OCI-LY7 (cell line): ENCODE results near the gene FRAS1. TPM values are rescaled to one million over a fixed set of nuclear protein-coding genes. Genes with fewer than 3 reads are reported as not detected.
"Not testable (repeated sequence)": the region's sequence is repeated elsewhere in the genome, so short reads cannot be mapped to it uniquely, and the experiment has no call there.

ENCODE experiments used
- BruUV-seq: library from RNA; stranded (reverse); fragments of 400-500 nt; replicated peaks from 2 replicates; lab custom pipeline; 2021; lab: Mats Ljungman, UMichigan
- CTCF ChIA-PET: fragments of 300-600 bp; sonication (Branson Sonifier 250); formaldehyde crosslinking; loops from one replicate; lab custom pipeline; 2022; ENCODE audit warnings: antibody characterized with exemption; ENCODE audit not compliant: unreplicated experiment; lab: Charles Lee
- POLR2A ChIA-PET: fragments of 300-600 bp; sonication (Branson Sonifier 250); formaldehyde crosslinking; loops from one replicate; lab custom pipeline; 2022; ENCODE audit warnings: antibody characterized with exemption; lab: Charles Lee
- DNase-seq: peaks from one replicate; pipeline ENCODE4 v3.0.0-alpha.2; 2015; ENCODE audit warnings: low spot score
- H2AFZ ChIP-seq: fragments of 200-600 bp; sonication (generic), shearing (Covaris generic); 2 replicates; pipeline ENCODE4 v1.6.1; 2014; ENCODE audit warnings: mild to moderate bottlenecking, antibody characterized with exemption, low read length, moderate library complexity
- H3K27ac ChIP-seq: fragments of 200-600 bp; sonication (generic); 2 replicates; pipeline ENCODE4 v1.5.1; 2014; ENCODE audit warnings: mixed run types, low read depth, mild to moderate bottlenecking, moderate library complexity, low read length, inconsistent platforms; ENCODE audit not compliant: poor library complexity, severe bottlenecking
- H3K36me3 ChIP-seq: fragments of 200-600 bp; sonication (generic); 2 replicates; pipeline ENCODE4 v1.6.1; 2014; ENCODE audit warnings: mild to moderate bottlenecking, antibody characterized with exemption, low read length, moderate library complexity, mixed read lengths; ENCODE audit not compliant: insufficient read depth
- H3K4me1 ChIP-seq: fragments of 200-600 bp; sonication (generic); 2 replicates; pipeline ENCODE4 v1.5.1; 2014; ENCODE audit warnings: mild to moderate bottlenecking, low read length; ENCODE audit not compliant: insufficient read depth, poor library complexity, severe bottlenecking
- H3K4me2 ChIP-seq: fragments of 200-600 bp; sonication (generic); 2 replicates; pipeline ENCODE4 v1.6.1; 2014; ENCODE audit warnings: mild to moderate bottlenecking, low read length
- H3K4me3 ChIP-seq: fragments of 200-600 bp; sonication (generic); 2 replicates; pipeline ENCODE4 v1.5.1; 2014; ENCODE audit warnings: mild to moderate bottlenecking, low read depth, low read length; ENCODE audit not compliant: poor library complexity, severe bottlenecking
- H3K79me2 ChIP-seq: fragments of 200-600 bp; sonication (generic); 2 replicates; pipeline ENCODE4 v1.6.1; 2016; ENCODE audit warnings: low read depth, mild to moderate bottlenecking, low read length, moderate library complexity, mixed read lengths; ENCODE audit not compliant: insufficient read depth
- H3K9me2 ChIP-seq: fragments of 200-600 bp; sonication (generic); 2 replicates; pipeline ENCODE4 v1.6.1; 2016; ENCODE audit warnings: mild to moderate bottlenecking, low read length, mixed read lengths; ENCODE audit not compliant: insufficient read depth
- H3K9me3 ChIP-seq: fragments of 200-600 bp; sonication (generic); 2 replicates; pipeline ENCODE4 v1.6.1; 2014; ENCODE audit warnings: mild to moderate bottlenecking, mixed run types, low read length, mixed read lengths
- H4K20me1 ChIP-seq: fragments of 200-600 bp; sonication (generic); 2 replicates; pipeline ENCODE4 v1.6.1; 2014; ENCODE audit warnings: mild to moderate bottlenecking, antibody characterized with exemption, low read length, moderate library complexity, mixed read lengths; ENCODE audit not compliant: insufficient read depth
- EZH2phosphoT487 ChIP-seq: fragments of 200-600 bp; sonication (generic); IDR thresholded peaks from 2 replicates; pipeline ENCODE4 v1.6.1; 2018; ENCODE audit warnings: low read depth, borderline replicate concordance, mild to moderate bottlenecking, mixed run types, antibody characterized with exemption, low read length, moderate library complexity, mixed read lengths
- intact Hi-C: fragments of 100-400 bp; cut with micrococcal nuclease; formaldehyde crosslinking; loops from one replicate; pipeline ENCODE4 v1.10.0; 2022; ENCODE audit not compliant: unreplicated experiment
- total RNA-seq, 2 experiments: library from RNA; depleted of rRNA in 1 of 2; stranded (reverse); fragments of >200 nt in 1 of 2; shearing (Covaris generic) in 1 of 2; gene quantifications; 2 replicates each; pipeline ENCODE4 v1.2.3, GENCODE V29; 2014 to 2022
- TF ChIP-seq, protein P1 (sequence below): fragments of 200-600 bp; sonication (generic); conservative IDR thresholded peaks from 2 replicates; pipeline ENCODE4 v1.5.1; 2014; ENCODE audit warnings: mild to moderate bottlenecking, antibody characterized with exemption, low read length, moderate library complexity, mixed read lengths

The FRAS1 gene
- total RNA-seq, 2 experiments from 2014 or later, result 0.19 to 0.30 TPM

DNA sequence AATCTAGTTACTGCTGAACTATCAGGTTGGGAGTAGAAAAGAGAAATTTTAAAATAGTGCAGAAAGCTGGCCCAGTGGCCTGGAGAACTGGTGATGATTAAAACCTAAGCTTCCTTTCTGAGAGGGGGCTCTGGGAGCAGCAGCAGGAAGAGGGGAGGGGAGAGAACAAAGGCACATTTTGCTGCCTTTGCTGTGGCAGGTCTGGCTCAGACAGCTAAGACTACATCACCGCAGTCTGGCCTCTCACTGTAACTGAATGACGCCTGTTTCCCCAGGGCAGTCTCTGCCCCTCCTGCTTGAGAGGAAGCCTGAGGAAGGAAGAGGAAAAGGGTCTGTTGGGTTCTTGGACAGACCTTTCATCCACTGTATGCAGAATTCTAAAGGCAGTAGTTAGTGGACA is 148.5 kb downstream of the FRAS1 start:
- no peaks in the 10 kb centered on the region for H3K9me2 ChIP-seq
- no TSS peak for BruUV-seq
- no peak overlapping the region for H3K27ac ChIP-seq
- TF ChIP-seq, protein P1, sequence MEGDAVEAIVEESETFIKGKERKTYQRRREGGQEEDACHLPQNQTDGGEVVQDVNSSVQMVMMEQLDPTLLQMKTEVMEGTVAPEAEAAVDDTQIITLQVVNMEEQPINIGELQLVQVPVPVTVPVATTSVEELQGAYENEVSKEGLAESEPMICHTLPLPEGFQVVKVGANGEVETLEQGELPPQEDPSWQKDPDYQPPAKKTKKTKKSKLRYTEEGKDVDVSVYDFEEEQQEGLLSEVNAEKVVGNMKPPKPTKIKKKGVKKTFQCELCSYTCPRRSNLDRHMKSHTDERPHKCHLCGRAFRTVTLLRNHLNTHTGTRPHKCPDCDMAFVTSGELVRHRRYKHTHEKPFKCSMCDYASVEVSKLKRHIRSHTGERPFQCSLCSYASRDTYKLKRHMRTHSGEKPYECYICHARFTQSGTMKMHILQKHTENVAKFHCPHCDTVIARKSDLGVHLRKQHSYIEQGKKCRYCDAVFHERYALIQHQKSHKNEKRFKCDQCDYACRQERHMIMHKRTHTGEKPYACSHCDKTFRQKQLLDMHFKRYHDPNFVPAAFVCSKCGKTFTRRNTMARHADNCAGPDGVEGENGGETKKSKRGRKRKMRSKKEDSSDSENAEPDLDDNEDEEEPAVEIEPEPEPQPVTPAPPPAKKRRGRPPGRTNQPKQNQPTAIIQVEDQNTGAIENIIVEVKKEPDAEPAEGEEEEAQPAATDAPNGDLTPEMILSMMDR, result no peak
- no peak for TF ChIP-seq EZH2phosphoT487
- ChIA-PET POLR2A (no interaction called here), CTCF (no interaction called here)
- H3K9me3 ChIP-seq, result no peaks in the 10 kb centered on the region
- H2AFZ ChIP-seq, result no peak overlapping the region
- no peaks in the 10 kb centered on the region for H4K20me1 ChIP-seq
- no peaks in the 10 kb centered on the region for H3K79me2 ChIP-seq
- H3K4me2 ChIP-seq, result no peak overlapping the region
- H3K4me1 ChIP-seq, result no peaks in the 10 kb centered on the region
- intact Hi-C loops, result no loop called here
- no peak overlapping the region for H3K4me3 ChIP-seq
- H3K36me3 ChIP-seq, result no peaks in the 10 kb centered on the region
- DNase-seq, result no peak

DNA sequence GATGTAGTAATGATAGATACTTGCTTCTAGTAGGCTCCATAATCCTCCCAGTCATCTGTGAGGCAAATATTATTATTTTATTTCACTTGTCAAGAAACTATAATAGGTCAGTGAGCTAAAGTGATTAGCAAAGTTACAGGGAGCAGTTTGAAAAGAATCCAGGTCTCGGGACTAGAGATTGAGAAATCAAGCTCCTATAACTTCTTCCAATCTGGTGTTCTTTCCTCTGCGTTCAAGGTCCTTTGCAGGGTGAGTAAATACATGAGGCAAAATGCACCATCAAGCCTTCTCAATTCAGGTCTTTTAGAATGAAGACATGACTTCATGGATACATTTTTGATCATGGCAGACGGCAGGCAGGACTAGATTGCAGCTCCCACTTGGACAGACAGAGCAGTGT is 150.4 kb downstream of the FRAS1 start:
- Histone ChIP-seq H3K9me3 (no peaks in the 10 kb centered on the region), H3K79me2 (no peaks in the 10 kb centered on the region), H4K20me1 (no peaks in the 10 kb centered on the region), H3K4me2 (no peak overlapping the region), H3K4me3 (no peak overlapping the region), H2AFZ (no peak overlapping the region), H3K27ac (no peak overlapping the region), H3K9me2 (no peaks in the 10 kb centered on the region), H3K36me3 (no peaks in the 10 kb centered on the region), H3K4me1 (no peaks in the 10 kb centered on the region)
- no peak for TF ChIP-seq EZH2phosphoT487
- TF ChIP-seq, protein P1, result no peak
- BruUV-seq, result no TSS peak
- ChIA-PET POLR2A (interaction anchor here (0.6 kb wide), 1 partner anchor 1531 kb away, joined by 4 read pairs; no protein-coding TSS in a partner anchor), CTCF (no interaction called here)
- DNase-seq, result no peak
- intact Hi-C loops, result no loop called here

DNA sequence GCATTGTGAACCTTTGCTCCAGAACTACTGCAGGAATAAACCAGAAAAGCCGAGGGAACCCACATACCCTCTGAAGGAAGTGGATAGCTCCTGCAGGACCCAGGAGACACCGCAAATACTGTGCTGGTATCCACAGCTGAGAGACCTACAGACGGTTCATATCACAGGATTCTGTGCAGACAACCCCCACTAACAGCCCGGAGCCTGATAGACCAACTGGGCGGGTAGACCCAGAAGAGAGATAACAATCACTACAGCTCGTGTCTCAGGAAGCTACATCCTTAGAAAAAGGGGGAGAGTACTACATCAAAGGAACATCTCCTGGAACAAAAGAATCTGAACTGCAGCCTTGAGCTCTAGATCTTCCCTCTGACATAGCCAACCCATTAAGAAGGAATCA is 150.8 kb downstream of the FRAS1 start:
- no peak overlapping the region for H2AFZ ChIP-seq
- CTCF ChIA-PET, result no interaction called here
- no peaks in the 10 kb centered on the region for H3K79me2 ChIP-seq
- H3K9me3 ChIP-seq, result no peaks in the 10 kb centered on the region
- no peaks in the 10 kb centered on the region for H3K9me2 ChIP-seq
- no peak overlapping the region for H3K4me2 ChIP-seq
- no peaks in the 10 kb centered on the region for H3K36me3 ChIP-seq
- POLR2A ChIA-PET, result interaction anchor here (0.6 kb wide), 1 partner anchor 1531 kb away, joined by 4 read pairs; no protein-coding TSS in a partner anchor
- TF ChIP-seq, protein P1, result no peak
- no peak for TF ChIP-seq EZH2phosphoT487
- intact Hi-C loops, result no loop called here
- DNase-seq, result no peak
- H3K4me3 ChIP-seq, result no peak overlapping the region
- H3K4me1 ChIP-seq, result no peaks in the 10 kb centered on the region
- no TSS peak for BruUV-seq
- H4K20me1 ChIP-seq, result no peaks in the 10 kb centered on the region
- H3K27ac ChIP-seq, result no peak overlapping the region

DNA sequence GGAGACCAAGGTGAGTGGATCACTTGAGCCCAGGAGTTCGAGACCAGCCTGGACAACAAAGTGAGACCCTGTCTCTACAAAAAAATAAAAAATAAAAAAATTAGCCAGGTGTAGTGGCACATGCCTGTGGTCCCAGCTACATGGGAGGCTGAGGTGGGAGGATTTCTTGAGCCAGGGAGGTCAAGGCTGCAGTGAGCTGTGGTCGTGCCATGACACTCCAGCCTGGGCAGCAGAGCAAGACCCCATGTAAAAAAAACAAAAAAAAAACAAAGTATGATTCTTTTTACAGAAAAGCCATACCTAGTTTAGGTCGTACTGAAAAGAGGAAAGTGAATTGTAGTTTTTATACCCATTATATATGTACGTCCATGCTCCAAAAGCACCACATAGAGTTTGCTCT is 151.8 kb downstream of the FRAS1 start:
- H3K36me3 ChIP-seq, CTCF ChIA-PET: not testable (repeated sequence)
- POLR2A ChIA-PET, result interaction anchor here (0.5 kb wide), 1 partner anchor 994 kb away, joined by 3 read pairs; no protein-coding TSS in a partner anchor

More for the DNA sequence above, 151.8 kb downstream of the FRAS1 start:
- H3K79me2 ChIP-seq, DNase-seq, H3K27ac ChIP-seq, H3K9me2 ChIP-seq, BruUV-seq, intact Hi-C loops, H3K4me3 ChIP-seq, H3K9me3 ChIP-seq, H3K4me1 ChIP-seq, H2AFZ ChIP-seq, H4K20me1 ChIP-seq, H3K4me2 ChIP-seq: not testable (repeated sequence)
